ENCODE measurements around the gene MFNG. TPM values are rescaled to one million over a fixed set of nuclear protein-coding genes. Genes with fewer than 3 reads are reported as not detected.

MFNG gene
- total RNA-seq, 4 donors from 2014 or later, result 15.2 to 30.6 (median 19.2) TPM

- no peak overlapping the region for H3K27ac ChIP-seq
- no peaks in the 10 kb centered on the region for H3K4me1 ChIP-seq
- no peaks in the 10 kb centered on the region for H3K36me3 ChIP-seq
- TF ChIP-seq POLR2A (IDR thresholded peaks at IDR 0.05), result no peak
- no peak for TF ChIP-seq CTCF (IDR thresholded peaks at IDR 0.05)
- DNase-seq, result no peak
- intact Hi-C loops (cut with DNase I), result no loop called here
- H3K4me3 ChIP-seq (replicated peaks in 1 of 3), result no peak overlapping the region
- H3K9me3 ChIP-seq, result no peaks in the 10 kb centered on the region
- 62 to 69% methylated on average over 8 of the region's 8 CpGs for WGBS, 2 donors
- H3K27me3 ChIP-seq, result no peaks in the 10 kb centered on the region
Observed at GRCh38 chr22:37442135-37442534, 44.0 kb downstream of the MFNG start.

- WGBS, 2 donors, result 91 to 93% methylated on average over 4 of the region's 4 CpGs
- H3K27me3 ChIP-seq, result no peaks in the 10 kb centered on the region
- H3K4me1 ChIP-seq, result no peaks in the 10 kb centered on the region
- no peaks in the 10 kb centered on the region for H3K36me3 ChIP-seq
- no peak for DNase-seq
- no peaks in the 10 kb centered on the region for H3K9me3 ChIP-seq
- intact Hi-C loops (cut with DNase I), result no loop called here
- H3K27ac ChIP-seq, result no peak overlapping the region
- H3K4me3 ChIP-seq (replicated peaks in 1 of 3), result no peak overlapping the region
- TF ChIP-seq CTCF (IDR thresholded peaks at IDR 0.05) (no peak), POLR2A (IDR thresholded peaks at IDR 0.05) (no peak)
Observed at GRCh38 chr22:37440875-37441274, 45.3 kb downstream of the MFNG start.

- H3K4me1 ChIP-seq, result no peaks in the 10 kb centered on the region
- no peak for TF ChIP-seq CTCF (IDR thresholded peaks at IDR 0.05)
- no peak for TF ChIP-seq POLR2A (IDR thresholded peaks at IDR 0.05)
- WGBS, 2 donors, result 29 to 37% methylated on average over 5 of the region's 5 CpGs
- no peak overlapping the region for H3K27ac ChIP-seq
- intact Hi-C loops (cut with DNase I), result no loop called here
- peak; percentile 34 to 41 for DNase-seq
- H3K4me3 ChIP-seq (replicated peaks in 1 of 3), result no peak overlapping the region
- no peaks in the 10 kb centered on the region for H3K27me3 ChIP-seq
- no peaks in the 10 kb centered on the region for H3K9me3 ChIP-seq
- no peaks in the 10 kb centered on the region for H3K36me3 ChIP-seq
Observed at GRCh38 chr22:37439347-37439746, 46.8 kb downstream of the MFNG start.

GRCh38 chr22:37435970-37436603, 50.1 kb downstream of the MFNG start:
- DNase-seq, result no peak
- H3K27ac ChIP-seq, result no peak overlapping the region
- H3K36me3 ChIP-seq, result no peaks in the 10 kb centered on the region
- no peaks in the 10 kb centered on the region for H3K4me1 ChIP-seq
- WGBS, 2 donors, result 99% methylated on average over 3 to 5 of the region's 5 CpGs
- TF ChIP-seq CTCF (IDR thresholded peaks at IDR 0.05), result no peak
- no peaks in the 10 kb centered on the region for H3K9me3 ChIP-seq
- intact Hi-C loops (cut with DNase I), result no loop called here
- H3K27me3 ChIP-seq, result no peaks in the 10 kb centered on the region
- no peak overlapping the region for H3K4me3 ChIP-seq (replicated peaks in 1 of 3)

- Histone ChIP-seq H3K27ac (no peak overlapping the region), H3K4me1 (no peaks in the 10 kb centered on the region), H3K4me3 (replicated peaks in 1 of 3) (no peak overlapping the region), H3K9me3 (no peaks in the 10 kb centered on the region), H3K27me3 (peaks cover 12% of the 10 kb centered on the region), H3K36me3 (no peaks in the 10 kb centered on the region)
- no peak for DNase-seq
- intact Hi-C loops (cut with DNase I), result no loop called here
- TF ChIP-seq CTCF (IDR thresholded peaks at IDR 0.05) (no peak), POLR2A (IDR thresholded peaks at IDR 0.05) (no peak)
- WGBS, 2 donors, result 37 to 77% methylated on average over 2 to 9 of the region's 11 CpGs
Observed at GRCh38 chr22:37433786-37434185, 52.4 kb downstream of the MFNG start.

All from thyroid gland (tissue), 4 donors.